GM18517 (cell line): ENCODE measurements around the gene PPP1R15B.

ENCODE experiments used
- ATAC-seq: cut with Tn5 transposase; IDR thresholded peaks from one replicate; pipeline ENCODE4 v1.9.1; 2021; ENCODE audit warnings: mild to moderate bottlenecking, moderate library complexity; ENCODE audit not compliant: unreplicated experiment

PPP1R15B gene

GRCh38 chr1:204404629-204405028 lies 7.0 kb downstream of the PPP1R15B start:
- ATAC-seq: no peak

- no peak for ATAC-seq
These were observed 9.2 kb downstream of the PPP1R15B start for GRCh38 chr1:204402391-204402790.

GRCh38 chr1:204401730-204402129 lies 9.9 kb downstream of the PPP1R15B start:
- no peak for ATAC-seq

GRCh38 chr1:204400882-204401510 lies 10.6 kb downstream of the PPP1R15B start:
- no peak for ATAC-seq

GRCh38 chr1:204398197-204399125 lies 13.2 kb downstream of the PPP1R15B start:
- peak; percentile 60 for ATAC-seq

GRCh38 chr1:204396015-204396583 lies 15.5 kb downstream of the PPP1R15B start:
- no peak for ATAC-seq

GRCh38 chr1:204391629-204392028 lies 20.0 kb downstream of the PPP1R15B start:
- ATAC-seq: no peak

GRCh38 chr1:204390751-204391466 lies 20.7 kb downstream of the PPP1R15B start:
- ATAC-seq: no peak

GRCh38 chr1:204385727-204386126 lies 25.9 kb downstream of the PPP1R15B start:
- no peak for ATAC-seq

- no peak for ATAC-seq
These were observed 26.8 kb downstream of the PPP1R15B start for GRCh38 chr1:204384636-204385352.

GRCh38 chr1:204383163-204383904 lies 28.3 kb downstream of the PPP1R15B start:
- no peak for ATAC-seq

GRCh38 chr1:204382714-204383083 lies 28.9 kb downstream of the PPP1R15B start:
- no peak for ATAC-seq

GRCh38 chr1:204380293-204380831 lies 31.3 kb downstream of the PPP1R15B start:
- no peak for ATAC-seq

GRCh38 chr1:204377800-204378668 lies 33.6 kb downstream of the PPP1R15B start:
- ATAC-seq: peak; percentile 67

- ATAC-seq: no peak
These were observed 34.5 kb downstream of the PPP1R15B start for GRCh38 chr1:204376919-204377799.

- no peak for ATAC-seq
These were observed 35.2 kb downstream of the PPP1R15B start for GRCh38 chr1:204376465-204376864.

- ATAC-seq: no peak
These were observed 37.7 kb downstream of the PPP1R15B start for GRCh38 chr1:204373911-204374310.

GRCh38 chr1:204370176-204370575 lies 41.4 kb downstream of the PPP1R15B start:
- ATAC-seq: no peak
